Fibroblast of villous mesenchyme (primary cell): ENCODE measurements around the gene AOC2. TPM values are rescaled to one million over a fixed set of nuclear protein-coding genes. Genes with fewer than 3 reads are reported as not detected.
"Not testable (repeated sequence)": the region's sequence is repeated elsewhere in the genome, so short reads cannot be mapped to it uniquely, and the experiment has no call there.

Experiments
- DNase-seq: peaks from one replicate; pipeline ENCODE4 v3.0.0-alpha.2; 2010; ENCODE audit warnings: low read depth
- H3K4me3 ChIP-seq: 2 replicates; pipeline ENCODE4 v1.5.1; 2011; ENCODE audit warnings: low read depth, mild to moderate bottlenecking, low read length
- total RNA-seq: library from RNA; depleted of rRNA; stranded (reverse); fragments of >200 nt; gene quantifications from 2 replicates; pipeline ENCODE4 v1.2.3, GENCODE V29; 2012
- TF ChIP-seq, protein P1 (sequence below): IDR thresholded peaks from 2 replicates; pipeline ENCODE4 v1.5.1; 2012; ENCODE audit warnings: low read depth, mild to moderate bottlenecking, low read length; ENCODE audit not compliant: insufficient read depth

Gene AOC2
- total RNA-seq, 1 donor = 0.43 TPM

DNA sequence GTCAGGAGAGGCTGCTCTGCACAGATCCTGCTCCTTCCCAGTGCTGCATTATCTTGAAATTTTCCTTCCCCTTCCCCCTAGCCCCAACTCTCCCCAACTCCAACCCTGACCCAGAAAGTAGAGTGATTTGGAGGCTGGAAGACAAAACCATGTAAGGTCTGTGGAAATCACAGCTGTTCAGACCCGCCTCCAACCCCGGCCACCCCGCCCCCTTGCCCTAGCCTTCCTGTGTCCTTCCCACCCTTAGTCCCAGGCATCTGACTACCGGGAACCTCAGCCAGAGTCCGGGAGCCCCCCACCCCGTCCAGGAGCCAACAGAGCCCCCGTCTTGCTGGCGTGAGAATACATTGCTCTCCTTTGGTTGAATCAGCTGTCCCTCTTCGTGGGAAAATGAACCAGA is 6.6 kb downstream of the AOC2 start, which contains the start of gene AOC3:
Gene AOC3, plus strand, starts transcription at position 246 of the 400 bp plus-strand sequence. Its CDS starts 145 bp downstream, at position 391.
- no peak within 1 kb of the TSS for H3K4me3 ChIP-seq
- TF ChIP-seq, protein P1, sequence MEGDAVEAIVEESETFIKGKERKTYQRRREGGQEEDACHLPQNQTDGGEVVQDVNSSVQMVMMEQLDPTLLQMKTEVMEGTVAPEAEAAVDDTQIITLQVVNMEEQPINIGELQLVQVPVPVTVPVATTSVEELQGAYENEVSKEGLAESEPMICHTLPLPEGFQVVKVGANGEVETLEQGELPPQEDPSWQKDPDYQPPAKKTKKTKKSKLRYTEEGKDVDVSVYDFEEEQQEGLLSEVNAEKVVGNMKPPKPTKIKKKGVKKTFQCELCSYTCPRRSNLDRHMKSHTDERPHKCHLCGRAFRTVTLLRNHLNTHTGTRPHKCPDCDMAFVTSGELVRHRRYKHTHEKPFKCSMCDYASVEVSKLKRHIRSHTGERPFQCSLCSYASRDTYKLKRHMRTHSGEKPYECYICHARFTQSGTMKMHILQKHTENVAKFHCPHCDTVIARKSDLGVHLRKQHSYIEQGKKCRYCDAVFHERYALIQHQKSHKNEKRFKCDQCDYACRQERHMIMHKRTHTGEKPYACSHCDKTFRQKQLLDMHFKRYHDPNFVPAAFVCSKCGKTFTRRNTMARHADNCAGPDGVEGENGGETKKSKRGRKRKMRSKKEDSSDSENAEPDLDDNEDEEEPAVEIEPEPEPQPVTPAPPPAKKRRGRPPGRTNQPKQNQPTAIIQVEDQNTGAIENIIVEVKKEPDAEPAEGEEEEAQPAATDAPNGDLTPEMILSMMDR = no peak
- no peak for DNase-seq

DNA sequence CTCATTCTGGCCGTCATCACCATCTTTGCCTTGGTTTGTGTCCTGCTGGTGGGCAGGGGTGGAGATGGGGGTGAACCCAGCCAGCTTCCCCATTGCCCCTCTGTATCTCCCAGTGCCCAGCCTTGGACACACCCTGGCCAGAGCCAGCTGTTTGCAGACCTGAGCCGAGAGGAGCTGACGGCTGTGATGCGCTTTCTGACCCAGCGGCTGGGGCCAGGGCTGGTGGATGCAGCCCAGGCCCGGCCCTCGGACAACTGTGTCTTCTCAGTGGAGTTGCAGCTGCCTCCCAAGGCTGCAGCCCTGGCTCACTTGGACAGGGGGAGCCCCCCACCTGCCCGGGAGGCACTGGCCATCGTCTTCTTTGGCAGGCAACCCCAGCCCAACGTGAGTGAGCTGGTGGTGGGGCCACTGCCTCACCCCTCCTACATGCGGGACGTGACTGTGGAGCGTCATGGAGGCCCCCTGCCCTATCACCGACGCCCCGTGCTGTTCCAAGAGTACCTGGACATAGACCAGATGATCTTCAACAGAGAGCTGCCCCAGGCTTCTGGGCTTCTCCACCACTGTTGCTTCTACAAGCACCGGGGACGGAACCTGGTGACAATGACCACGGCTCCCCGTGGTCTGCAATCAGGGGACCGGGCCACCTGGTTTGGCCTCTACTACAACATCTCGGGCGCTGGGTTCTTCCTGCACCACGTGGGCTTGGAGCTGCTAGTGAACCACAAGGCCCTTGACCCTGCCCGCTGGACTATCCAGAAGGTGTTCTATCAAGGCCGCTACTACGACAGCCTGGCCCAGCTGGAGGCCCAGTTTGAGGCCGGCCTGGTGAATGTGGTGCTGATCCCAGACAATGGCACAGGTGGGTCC is 7.2 kb downstream of the AOC2 start:
- not testable (repeated sequence) for H3K4me3 ChIP-seq, DNase-seq

DNA sequence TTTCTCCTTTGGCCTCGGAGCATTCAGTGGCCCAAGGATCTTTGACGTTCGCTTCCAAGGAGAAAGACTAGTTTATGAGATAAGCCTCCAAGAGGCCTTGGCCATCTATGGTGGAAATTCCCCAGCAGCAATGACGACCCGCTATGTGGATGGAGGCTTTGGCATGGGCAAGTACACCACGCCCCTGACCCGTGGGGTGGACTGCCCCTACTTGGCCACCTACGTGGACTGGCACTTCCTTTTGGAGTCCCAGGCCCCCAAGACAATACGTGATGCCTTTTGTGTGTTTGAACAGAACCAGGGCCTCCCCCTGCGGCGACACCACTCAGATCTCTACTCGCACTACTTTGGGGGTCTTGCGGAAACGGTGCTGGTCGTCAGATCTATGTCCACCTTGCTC is 8.0 kb downstream of the AOC2 start:
- TF ChIP-seq, protein P1 = no peak
- H3K4me3 ChIP-seq = no peak overlapping the region
- no peak for DNase-seq

DNA sequence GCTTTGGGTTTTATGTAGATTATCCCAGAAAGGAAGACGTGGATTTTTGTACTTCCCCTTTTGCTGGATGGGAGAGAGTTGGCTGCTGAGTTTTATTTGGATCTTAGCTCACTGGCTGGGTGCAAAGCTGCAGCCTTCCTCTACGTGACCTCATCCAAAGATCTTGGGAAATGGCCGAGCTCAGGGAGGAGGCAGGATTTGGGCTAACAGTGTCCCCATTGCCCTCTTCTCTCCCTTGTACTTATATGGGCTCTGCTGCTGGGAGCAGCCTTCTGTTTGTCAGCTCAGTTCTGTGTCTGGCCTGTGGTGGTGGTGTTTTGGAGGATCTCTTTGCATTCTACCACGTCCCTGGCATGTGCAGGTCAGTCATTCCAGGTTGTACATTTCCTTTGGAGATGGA is 8.6 kb downstream of the AOC2 start:
- DNase-seq = no peak
- TF ChIP-seq, protein P1 = no peak
- no peak overlapping the region for H3K4me3 ChIP-seq

DNA sequence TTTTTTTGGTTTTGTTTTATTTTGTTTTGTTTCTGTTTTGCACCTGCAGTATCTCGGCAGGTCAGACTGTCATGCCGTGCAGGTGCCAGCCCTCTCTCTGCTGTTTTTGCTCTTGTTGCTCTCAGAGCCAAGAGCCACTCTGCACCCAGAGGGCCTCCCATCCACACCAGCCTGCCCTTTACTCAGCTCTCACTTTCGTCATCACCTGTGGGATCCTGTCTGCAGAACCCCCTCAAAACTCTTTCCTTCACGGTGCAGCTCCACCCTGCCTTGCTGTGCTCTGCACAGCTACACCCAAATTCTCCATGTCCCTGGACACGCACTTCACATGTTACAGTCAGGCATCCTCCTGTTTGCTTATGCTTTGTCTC is 9.2 kb downstream of the AOC2 start:
- TF ChIP-seq, protein P1 = no peak
- DNase-seq = no peak
- H3K4me3 ChIP-seq = no peak overlapping the region

DNA sequence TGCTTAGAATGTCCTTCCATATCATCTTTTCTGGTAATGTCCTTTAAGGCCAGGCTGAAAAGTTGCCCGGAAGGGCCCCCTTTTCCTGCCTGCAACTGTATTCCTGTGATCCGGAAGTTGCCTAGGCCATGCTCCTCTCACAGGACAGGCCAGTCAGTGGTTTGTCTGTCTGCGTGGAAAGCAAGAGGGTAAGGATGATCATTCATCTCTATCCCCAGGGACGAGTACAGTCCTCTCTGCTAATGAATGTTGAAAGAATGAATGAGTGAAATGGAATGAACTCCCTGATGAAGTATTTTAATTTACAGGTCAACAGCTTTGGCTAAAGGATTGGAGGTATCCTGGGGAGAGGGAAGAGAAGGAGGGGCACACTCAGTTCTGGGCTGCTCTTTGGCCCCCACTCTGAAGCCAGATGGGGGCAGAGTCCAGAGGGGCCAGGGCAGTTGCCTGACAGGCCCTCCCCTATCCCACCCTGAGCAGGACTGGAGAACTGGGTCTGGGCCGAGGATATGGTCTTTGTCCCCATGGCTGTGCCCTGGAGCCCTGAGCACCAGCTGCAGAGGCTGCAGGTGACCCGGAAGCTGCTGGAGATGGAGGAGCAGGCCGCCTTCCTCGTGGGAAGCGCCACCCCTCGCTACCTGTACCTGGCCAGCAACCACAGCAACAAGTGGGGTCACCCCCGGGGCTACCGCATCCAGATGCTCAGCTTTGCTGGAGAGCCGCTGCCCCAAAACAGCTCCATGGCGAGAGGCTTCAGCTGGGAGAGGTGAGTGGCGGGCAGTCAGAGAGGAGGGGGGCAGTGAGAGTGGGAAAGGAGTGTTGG is 9.8 kb downstream of the AOC2 start:
- TF ChIP-seq, protein P1 = no peak
- H3K4me3 ChIP-seq = no peak overlapping the region
- no peak for DNase-seq

DNA sequence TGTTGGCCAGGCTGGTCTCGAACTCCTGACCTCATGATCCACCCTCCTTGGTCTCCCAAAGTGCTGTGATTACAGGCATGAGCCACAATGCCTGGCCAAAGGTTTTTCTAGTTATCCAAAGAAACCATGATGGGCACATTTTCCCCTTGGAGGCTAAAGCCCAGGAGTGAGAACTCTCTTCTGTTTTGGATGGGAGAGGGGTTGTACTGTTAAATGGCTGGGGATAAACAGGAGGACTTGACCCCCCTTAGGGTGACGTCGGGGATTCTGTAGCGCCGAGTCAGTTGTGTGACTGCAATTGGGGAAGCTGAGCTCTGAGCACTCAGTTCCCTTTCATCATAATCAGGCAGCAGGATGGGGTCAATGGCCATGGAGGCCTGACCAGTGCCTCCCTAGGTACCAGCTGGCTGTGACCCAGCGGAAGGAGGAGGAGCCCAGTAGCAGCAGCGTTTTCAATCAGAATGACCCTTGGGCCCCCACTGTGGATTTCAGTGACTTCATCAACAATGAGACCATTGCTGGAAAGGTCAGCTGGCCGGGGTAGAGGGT is 10.7 kb downstream of the AOC2 start:
- DNase-seq = no peak
- TF ChIP-seq, protein P1 = no peak

DNA sequence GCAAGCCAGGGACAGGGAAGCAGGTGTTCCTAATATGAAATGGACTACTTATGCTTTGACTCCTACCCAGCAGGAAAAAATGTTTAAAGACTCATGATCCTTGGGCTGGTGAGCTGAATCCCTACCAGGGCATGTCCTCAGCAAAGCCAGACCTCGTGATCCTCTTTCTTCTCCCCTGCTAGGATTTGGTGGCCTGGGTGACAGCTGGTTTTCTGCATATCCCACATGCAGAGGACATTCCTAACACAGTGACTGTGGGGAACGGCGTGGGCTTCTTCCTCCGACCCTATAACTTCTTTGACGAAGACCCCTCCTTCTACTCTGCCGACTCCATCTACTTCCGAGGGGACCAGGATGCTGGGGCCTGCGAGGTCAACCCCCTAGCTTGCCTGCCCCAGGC is 11.7 kb downstream of the AOC2 start:
- not testable (repeated sequence) for H3K4me3 ChIP-seq, DNase-seq

More for the DNA sequence above, 10.7 kb downstream of the AOC2 start:
- no peak overlapping the region for H3K4me3 ChIP-seq

DNA sequence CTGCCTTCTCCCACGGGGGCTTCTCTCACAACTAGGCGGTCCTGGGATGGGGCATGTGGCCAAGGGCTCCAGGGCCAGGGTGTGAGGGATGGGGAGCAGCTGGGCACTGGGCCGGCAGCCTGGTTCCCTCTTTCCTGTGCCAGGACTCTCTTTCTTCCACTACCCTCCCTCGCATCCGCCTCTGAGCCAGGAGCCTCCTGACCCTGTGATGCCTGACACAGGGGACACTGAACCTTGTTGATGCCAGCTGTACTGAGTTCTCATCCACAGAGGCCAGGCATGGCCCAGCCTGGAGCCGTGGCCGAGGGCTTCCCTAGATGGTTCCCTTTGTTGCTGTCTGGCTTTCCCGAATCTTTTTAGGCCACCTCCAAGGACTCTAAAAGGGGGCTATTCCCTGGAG is 12.1 kb downstream of the AOC2 start:
- not testable (repeated sequence) for H3K4me3 ChIP-seq, DNase-seq
